K562 (cell line): ENCODE measurements around the gene POMT2. TPM values are rescaled to one million over a fixed set of nuclear protein-coding genes. Genes with fewer than 3 reads are reported as not detected.

ENCODE experiments used
- CLOCK ChIP-seq: fragments of 250-450 bp; sonication (Bioruptor Pico); IDR thresholded peaks from 2 replicates; pipeline ENCODE4 v1.4.0; 2020; ENCODE audit warnings: mild to moderate bottlenecking, moderate library complexity, borderline replicate concordance
- GABPB1 ChIP-seq: sonication (generic); formaldehyde crosslinking; IDR thresholded peaks from 2 replicates; pipeline ENCODE4 v1.8.0; 2022; ENCODE audit warnings: mild to moderate bottlenecking, missing genetic modification reagents
- HMGN3 ChIP-seq: IDR thresholded peaks from 2 replicates; pipeline ENCODE4 v1.6.1; 2011; ENCODE audit warnings: borderline replicate concordance, low read depth, mild to moderate bottlenecking, mixed read lengths, low read length; ENCODE audit not compliant: insufficient read length; ENCODE audit errors: extremely low read depth
- MYC ChIP-seq, 2 experiments: fragments of 250-450 bp in 1 of 2; sonication (Bioruptor Pico) in 1 of 2; IDR thresholded peaks; 2 replicates each; pipeline versions ENCODE4 v1.5.1 to v1.6.1; 2012 to 2021; ENCODE audit warnings: low read depth in 2 of 2, borderline replicate concordance in 1 of 2, improper control_type of control experiment in 1 of 2, low read length in 1 of 2, mild to moderate bottlenecking in 1 of 2, moderate library complexity in 1 of 2
- PRMT5 ChIP-seq: sonication (generic); formaldehyde crosslinking; IDR thresholded peaks from 2 replicates; pipeline ENCODE4 v1.5.0; 2020; ENCODE audit warnings: missing genetic modification reagents
- RNF2 ChIP-seq: sonication (generic); IDR thresholded peaks from 2 replicates; pipeline ENCODE4 v1.6.1; 2016
- TAL1 ChIP-seq: fragments of 450-650 bp; IDR thresholded peaks from 2 replicates; pipeline ENCODE4 v1.6.1; 2016; ENCODE audit warnings: mild to moderate bottlenecking
- TEAD4 ChIP-seq, 2 experiments: sonication (generic) in 1 of 2; formaldehyde crosslinking in 1 of 2; IDR thresholded peaks; 2 replicates each; pipeline versions ENCODE4 v1.6.1 to v1.8.0; 2012 to 2022; ENCODE audit warnings: borderline replicate concordance in 1 of 2, inconsistent platforms in 1 of 2, low read length in 1 of 2, mild to moderate bottlenecking in 1 of 2, missing genetic modification reagents in 1 of 2
- TRIM28 ChIP-seq: fragments of 450-650 bp; IDR thresholded peaks from 2 replicates; pipeline ENCODE4 v1.6.1; 2017
- U2AF1 ChIP-seq: fragments of 200-400 bp; formaldehyde crosslinking; optimal IDR thresholded peaks from 2 replicates; pipeline ENCODE3; 2017; ENCODE audit warnings: mild to moderate bottlenecking, low read depth, low read length, moderate library complexity
- ZBTB43 ChIP-seq: sonication (generic); formaldehyde crosslinking; IDR thresholded peaks from 2 replicates; pipeline ENCODE4 v1.8.0; 2023; ENCODE audit warnings: mild to moderate bottlenecking, missing genetic modification reagents
- ZBTB7A ChIP-seq: IDR thresholded peaks from 2 replicates; pipeline ENCODE4 v1.6.1; 2011; ENCODE audit warnings: low read depth, mild to moderate bottlenecking, low read length, moderate library complexity, borderline replicate concordance; ENCODE audit not compliant: control insufficient read depth
- ZC3H8 ChIP-seq: fragments of 450-650 bp; IDR thresholded peaks from 2 replicates; pipeline ENCODE4 v1.6.1; 2017
- ZNF395 ChIP-seq: fragments of 200-800 bp; sonication (Bioruptor generic); IDR thresholded peaks from 2 replicates; pipeline ENCODE4 v1.6.1; 2017; ENCODE audit warnings: missing genetic modification characterization, missing compliant biosample characterization
- ZNF561 ChIP-seq: fragments of 450-650 bp; formaldehyde crosslinking; conservative IDR thresholded peaks from 2 replicates; pipeline ENCODE4 v1.4.0; 2020; ENCODE audit warnings: mild to moderate bottlenecking, moderate library complexity
- ZNF785 ChIP-seq: fragments of 250-450 bp; sonication (Bioruptor Pico); IDR thresholded peaks from 2 replicates; pipeline ENCODE4 v1.4.0; 2020; ENCODE audit warnings: mild to moderate bottlenecking
- polyA plus RNA-seq, 8 experiments: library from polyadenylated mRNA; depleted of rRNA in 4 of 8; stranded (reverse) in 5 of 8; unstranded in 3 of 8; fragments of >200 nt; fragmentation: Nextera tagmentation in 2 of 8; fragmentation: Illumina TruSeq in 1 of 8; extraction: Ambion mirVana in 2 of 8; extraction: Trizol in 1 of 8; gene quantifications; 2 replicates each; pipeline versions ENCODE4 v1.2.1 to v1.2.3, GENCODE V29; 2011 to 2014; ENCODE audit warnings: inconsistent platforms in 1 of 8, missing spikeins in 1 of 8
- total RNA-seq, 7 experiments: library from RNA; depleted of rRNA in 6 of 7; stranded (reverse); fragments of >200 nt in 6 of 7; fragmentation: Illumina TruSeq in 2 of 7; extraction: Trizol in 2 of 7; gene quantifications; 2 replicates each; pipeline versions ENCODE4 v1.2.1 to v1.2.3, GENCODE V29; 2011 to 2021; ENCODE audit warnings: low replicate concordance in 1 of 7
- TF ChIP-seq, protein P1 (sequence below), 2 experiments: fragments of 450-650 bp; conservative IDR thresholded peaks; 2 replicates each; pipeline ENCODE4 v1.6.1; 2017; ENCODE audit warnings: mild to moderate bottlenecking in 2 of 2, moderate library complexity in 2 of 2
- TF ChIP-seq, protein P2 (sequence below): sonication (generic); formaldehyde crosslinking; IDR thresholded peaks from 2 replicates; pipeline ENCODE4 v1.8.0; 2022; ENCODE audit warnings: mild to moderate bottlenecking, missing genetic modification reagents

POMT2 gene
- total and polyA plus RNA-seq, 9 of the 15 experiments (the other 6 are each of a cell fraction or from before 2014, with no cell fraction given): 0.39 to 16.6 (median 7.8) TPM

GRCh38 chr14:77320238-77320935 lies at the start of gene POMT2 (continued):
- no peak for TF ChIP-seq GABPB1 (CRISPR knock-in tag)
- TF ChIP-seq, protein P1, sequence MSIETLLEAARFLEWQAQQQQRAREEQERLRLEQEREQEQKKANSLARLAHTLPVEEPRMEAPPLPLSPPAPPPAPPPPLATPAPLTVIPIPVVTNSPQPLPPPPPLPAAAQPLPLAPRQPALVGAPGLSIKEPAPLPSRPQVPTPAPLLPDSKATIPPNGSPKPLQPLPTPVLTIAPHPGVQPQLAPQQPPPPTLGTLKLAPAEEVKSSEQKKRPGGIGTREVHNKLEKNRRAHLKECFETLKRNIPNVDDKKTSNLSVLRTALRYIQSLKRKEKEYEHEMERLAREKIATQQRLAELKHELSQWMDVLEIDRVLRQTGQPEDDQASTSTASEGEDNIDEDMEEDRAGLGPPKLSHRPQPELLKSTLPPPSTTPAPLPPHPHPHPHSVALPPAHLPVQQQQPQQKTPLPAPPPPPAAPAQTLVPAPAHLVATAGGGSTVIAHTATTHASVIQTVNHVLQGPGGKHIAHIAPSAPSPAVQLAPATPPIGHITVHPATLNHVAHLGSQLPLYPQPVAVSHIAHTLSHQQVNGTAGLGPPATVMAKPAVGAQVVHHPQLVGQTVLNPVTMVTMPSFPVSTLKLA (conservative IDR thresholded peaks at IDR 0.05): peak in 1 of 2 experiments; percentile 75; a peak in 2 of 4 replicates
- TF ChIP-seq RNF2: no peak
- no peak for TF ChIP-seq TRIM28
- TF ChIP-seq ZNF785: no peak
- no peak for TF ChIP-seq ZBTB43 (CRISPR knock-in tag)
- peak; percentile 51; the same call in 1 of the 2 replicates for TF ChIP-seq ZBTB7A
- TF ChIP-seq MYC (IDR thresholded peaks at IDR 0.05; ENCODE audit: low read depth, low read length): peak; percentile 84
- no peak for TF ChIP-seq MYC (CRISPR knock-in tag; IDR thresholded peaks at IDR 0.05; ENCODE audit: borderline replicate concordance, low read depth)
- no peak for TF ChIP-seq ZNF561 (CRISPR knock-in tag)
- TF ChIP-seq TEAD4 (IDR thresholded peaks at IDR 0.05; ENCODE audit: low read length): no peak
- peak; percentile 58; the same call in 1 of the 2 replicates for TF ChIP-seq TEAD4 (CRISPR knock-in tag; IDR thresholded peaks at IDR 0.05; ENCODE audit: borderline replicate concordance)
- no peak for TF ChIP-seq HMGN3
- no peak for TF ChIP-seq CLOCK
- TF ChIP-seq, protein P2, sequence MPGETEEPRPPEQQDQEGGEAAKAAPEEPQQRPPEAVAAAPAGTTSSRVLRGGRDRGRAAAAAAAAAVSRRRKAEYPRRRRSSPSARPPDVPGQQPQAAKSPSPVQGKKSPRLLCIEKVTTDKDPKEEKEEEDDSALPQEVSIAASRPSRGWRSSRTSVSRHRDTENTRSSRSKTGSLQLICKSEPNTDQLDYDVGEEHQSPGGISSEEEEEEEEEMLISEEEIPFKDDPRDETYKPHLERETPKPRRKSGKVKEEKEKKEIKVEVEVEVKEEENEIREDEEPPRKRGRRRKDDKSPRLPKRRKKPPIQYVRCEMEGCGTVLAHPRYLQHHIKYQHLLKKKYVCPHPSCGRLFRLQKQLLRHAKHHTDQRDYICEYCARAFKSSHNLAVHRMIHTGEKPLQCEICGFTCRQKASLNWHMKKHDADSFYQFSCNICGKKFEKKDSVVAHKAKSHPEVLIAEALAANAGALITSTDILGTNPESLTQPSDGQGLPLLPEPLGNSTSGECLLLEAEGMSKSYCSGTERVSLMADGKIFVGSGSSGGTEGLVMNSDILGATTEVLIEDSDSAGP (CRISPR knock-in tag): no peak
- TF ChIP-seq ZNF395: no peak
- peak; percentile 61 for TF ChIP-seq U2AF1
- TF ChIP-seq ZC3H8: no peak
- no peak for TF ChIP-seq TAL1
- no peak for TF ChIP-seq PRMT5 (CRISPR knock-in tag)
